Uterine smooth muscle cell (primary cell): ENCODE results near the gene ALG9. TPM values are rescaled to one million over a fixed set of nuclear protein-coding genes. Genes with fewer than 3 reads are reported as not detected.

Experiments used
- total RNA-seq: library from RNA; depleted of rRNA; stranded (reverse); fragments of >200 nt; gene quantifications from 2 replicates; pipeline ENCODE4 v1.2.3, GENCODE V29; 2014

ALG9 gene, protein sequence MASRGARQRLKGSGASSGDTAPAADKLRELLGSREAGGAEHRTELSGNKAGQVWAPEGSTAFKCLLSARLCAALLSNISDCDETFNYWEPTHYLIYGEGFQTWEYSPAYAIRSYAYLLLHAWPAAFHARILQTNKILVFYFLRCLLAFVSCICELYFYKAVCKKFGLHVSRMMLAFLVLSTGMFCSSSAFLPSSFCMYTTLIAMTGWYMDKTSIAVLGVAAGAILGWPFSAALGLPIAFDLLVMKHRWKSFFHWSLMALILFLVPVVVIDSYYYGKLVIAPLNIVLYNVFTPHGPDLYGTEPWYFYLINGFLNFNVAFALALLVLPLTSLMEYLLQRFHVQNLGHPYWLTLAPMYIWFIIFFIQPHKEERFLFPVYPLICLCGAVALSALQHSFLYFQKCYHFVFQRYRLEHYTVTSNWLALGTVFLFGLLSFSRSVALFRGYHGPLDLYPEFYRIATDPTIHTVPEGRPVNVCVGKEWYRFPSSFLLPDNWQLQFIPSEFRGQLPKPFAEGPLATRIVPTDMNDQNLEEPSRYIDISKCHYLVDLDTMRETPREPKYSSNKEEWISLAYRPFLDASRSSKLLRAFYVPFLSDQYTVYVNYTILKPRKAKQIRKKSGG
- 39.1 and 39.3 TPM in 2 replicates for total RNA-seq

GRCh38 chr11:111870886-111871692, at the start of gene ALG9:
Gene ALG9, minus strand, starts transcription at chr11:111871581. Its CDS starts 99 bp downstream, at chr11:111871482.

GRCh38 chr11:111918390-111919256, 47.2 kb upstream of the ALG9 start, which contains the start of gene C11orf52:
Gene C11orf52, plus strand, starts transcription at chr11:111918913. Its CDS starts 60 bp downstream, at chr11:111918973.

DNA sequence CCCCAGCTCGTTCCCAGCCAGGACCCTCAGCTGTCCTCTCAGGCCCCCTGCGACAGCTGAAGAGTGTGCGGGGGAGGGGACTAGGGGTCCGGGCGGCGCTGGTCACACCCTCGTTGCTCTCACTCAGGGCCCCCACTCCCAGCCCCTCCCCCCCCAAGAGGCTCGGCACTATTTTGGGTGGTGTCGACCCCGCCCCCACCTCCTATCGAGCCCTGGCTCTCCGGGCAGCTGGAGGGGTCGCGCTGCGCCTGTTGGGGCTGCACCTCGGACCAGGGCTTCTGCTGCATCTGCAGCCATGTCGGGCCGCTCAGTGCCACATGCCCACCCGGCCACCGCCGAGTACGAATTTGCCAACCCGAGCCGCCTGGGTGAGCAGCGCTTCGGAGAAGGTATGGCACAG, 41.2 kb upstream of the ALG9 start, which contains the start of gene HSPB2:
TSS of gene HSPB2 (plus strand) at position 200 of the 400 bp plus-strand sequence. CDS start at position 296, 96 bp downstream.

DNA sequence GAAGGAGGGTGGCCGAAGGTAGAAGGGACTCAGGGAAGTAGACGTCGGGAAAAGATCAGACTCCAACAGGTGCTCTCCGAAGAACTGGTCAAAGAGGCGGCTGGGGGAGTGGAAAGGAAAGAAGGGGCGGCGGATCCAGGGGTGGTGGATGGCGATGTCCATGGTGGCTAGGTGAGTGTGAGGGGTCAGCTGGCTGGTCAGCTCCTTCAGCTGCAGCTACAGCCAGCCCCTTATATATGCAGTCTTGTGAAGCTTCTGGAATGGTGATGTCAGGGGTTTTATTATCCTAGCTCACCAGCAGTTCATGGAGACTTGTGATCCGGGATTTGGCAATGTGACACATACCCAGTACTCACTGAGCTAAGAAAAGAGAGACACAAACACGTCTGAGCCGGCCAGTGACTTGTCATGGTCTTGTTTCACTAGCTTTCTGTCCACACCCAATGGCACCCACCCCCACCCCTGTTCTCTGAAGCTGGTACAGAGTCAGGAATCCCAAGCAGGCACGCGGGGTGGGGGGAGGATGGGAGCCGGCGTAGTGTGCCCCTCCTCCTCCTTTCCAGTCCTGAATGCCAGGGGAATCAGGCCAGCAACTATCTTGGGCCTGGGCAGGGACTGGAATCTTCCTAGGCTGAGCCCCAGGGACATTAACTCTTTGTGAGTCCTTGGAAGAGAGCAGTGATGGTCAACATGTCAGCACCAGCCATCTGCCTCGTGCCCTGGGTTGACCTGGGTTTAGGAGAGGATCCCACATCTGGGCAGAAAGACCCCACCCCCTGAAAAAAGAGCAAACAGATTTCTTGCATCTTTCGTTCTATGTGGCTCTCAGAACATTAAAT, 40.4 kb upstream of the ALG9 start, which contains the start of gene CRYAB:
TSS of gene CRYAB (minus strand) at position 208 of the 839 bp plus-strand sequence. CDS start at position 162, 46 bp downstream.

GRCh38 chr11:111878849-111879636, 7.7 kb upstream of the ALG9 start, which contains the start of the genes CFAP68 and FDXACB1:
Gene CFAP68, plus strand, starts transcription at chr11:111879541. Its CDS starts 20 bp downstream, at chr11:111879561.
Gene FDXACB1, minus strand, starts transcription at chr11:111879165. Its CDS starts 33 bp downstream, at chr11:111879132.

DNA sequence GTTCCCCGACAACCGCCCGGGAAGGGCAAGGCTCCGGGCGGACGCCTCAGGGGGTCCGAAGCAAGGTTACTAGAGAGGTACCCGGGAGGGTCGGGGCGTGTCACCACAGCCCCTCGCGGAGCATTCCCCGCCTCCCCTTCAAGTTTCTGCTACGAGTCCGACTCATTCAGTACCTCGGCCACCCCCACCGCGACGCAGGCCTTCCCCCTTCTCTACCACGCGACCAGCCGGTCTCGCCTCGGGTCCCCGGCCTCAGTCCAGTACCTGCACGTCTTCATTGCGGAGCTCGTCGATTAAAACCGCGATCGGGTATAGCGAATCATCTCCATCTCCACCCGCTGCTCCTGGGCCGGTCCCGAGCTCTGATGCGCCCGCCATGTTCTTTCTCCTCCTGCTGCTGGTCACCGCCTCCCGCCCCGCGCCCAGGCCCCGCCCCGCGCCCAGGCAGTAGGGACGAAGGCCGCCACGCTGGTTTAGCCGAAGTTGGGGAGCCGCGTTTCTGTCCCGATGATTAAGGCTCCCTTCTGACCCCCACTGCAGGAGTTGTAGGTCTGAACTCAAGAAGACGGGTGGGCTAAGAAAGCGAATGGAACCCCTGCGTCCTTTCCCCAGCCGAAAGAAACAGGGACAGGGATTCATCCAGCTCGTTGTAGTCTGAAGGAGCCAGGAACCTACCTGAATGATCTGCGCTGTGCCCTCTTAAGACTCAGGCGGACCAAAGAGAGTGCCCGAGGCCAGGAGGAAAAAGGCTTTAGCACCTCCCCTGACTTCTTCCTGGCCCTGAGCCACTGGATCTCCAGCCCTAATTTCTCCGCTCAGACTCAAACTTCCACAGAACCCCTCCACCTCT, 105.2 kb downstream of the ALG9 start, which contains the start of gene PPP2R1B:
TSS of gene PPP2R1B (minus strand) at position 406 of the 850 bp plus-strand sequence. CDS start at position 378, 28 bp downstream.

Other genes with a start within 250 kb of the ALG9 start
- gene PPP2R1B, start 105.2 kb downstream of the ALG9 start, total RNA-seq: 33.5 and 51.5 TPM in 2 replicates
- gene FDXACB1, start 7.6 kb upstream of the ALG9 start, total RNA-seq: 2.7 and 4.2 TPM in 2 replicates
- 7.0 and 9.0 TPM in 2 replicates for gene CFAP68, start 8.0 kb upstream of the ALG9 start, total RNA-seq
- gene CRYAB, start 40.2 kb upstream of the ALG9 start, total RNA-seq: 2.5 and 6.0 TPM in 2 replicates
- 0.25 TPM in 1 of 2 replicates, not detected in the other for gene HSPB2, start 41.2 kb upstream of the ALG9 start, total RNA-seq
- 0.11 and 0.25 TPM in 2 replicates for gene C11orf52, start 47.3 kb upstream of the ALG9 start, total RNA-seq
- 9.3 and 16.0 TPM in 2 replicates for gene DIXDC1, start 65.8 kb upstream of the ALG9 start, total RNA-seq
- 29.6 and 46.5 TPM in 2 replicates for gene DLAT, start 153.8 kb upstream of the ALG9 start, total RNA-seq
- gene PIH1D2, start 202.4 kb upstream of the ALG9 start, total RNA-seq: 0.87 and 2.2 TPM in 2 replicates
- 25.7 and 25.9 TPM in 2 replicates for gene NKAPD1, start 202.7 kb upstream of the ALG9 start, total RNA-seq
- gene TIMM8B, start 215.2 kb upstream of the ALG9 start, total RNA-seq: 34.0 and 38.1 TPM in 2 replicates
- 127 and 142 TPM in 2 replicates for gene SDHD, start 215.3 kb upstream of the ALG9 start, total RNA-seq